Smooth muscle cell (in vitro differentiated cells): ENCODE measurements around the gene SLC25A5. TPM values are rescaled to one million over a fixed set of nuclear protein-coding genes. Genes with fewer than 3 reads are reported as not detected.

ENCODE experiments used
- DNase-seq: peaks from one replicate; lab custom pipeline; 2025; ENCODE audit not compliant: unreplicated experiment; lab: John Stamatoyannopoulos, UW
- H2AFZ ChIP-seq: fragments of 200-600 bp; sonication (generic); 2 replicates; pipeline ENCODE4 v1.6.0; 2016; ENCODE audit warnings: antibody characterized with exemption, low read depth, mild to moderate bottlenecking
- H3F3A ChIP-seq: fragments of 200-600 bp; sonication (generic); 2 replicates; pipeline ENCODE4 v1.6.0; 2017; ENCODE audit warnings: antibody characterized with exemption, low read depth
- H3K27ac ChIP-seq: fragments of 200-600 bp; sonication (generic); 2 replicates; pipeline ENCODE4 v1.5.1; 2016; ENCODE audit warnings: low read depth, mild to moderate bottlenecking
- H3K27me3 ChIP-seq: fragments of 200-600 bp; sonication (generic); 2 replicates; pipeline ENCODE4 v1.6.1; 2016; ENCODE audit warnings: low read depth, mild to moderate bottlenecking
- H3K36me3 ChIP-seq: fragments of 200-600 bp; sonication (generic); 2 replicates; pipeline ENCODE4 v1.5.1; 2016; ENCODE audit warnings: low read depth
- H3K4me1 ChIP-seq: fragments of 200-600 bp; sonication (generic); 2 replicates; pipeline ENCODE4 v1.5.1; 2016; ENCODE audit warnings: low read depth
- H3K4me2 ChIP-seq: fragments of 200-600 bp; sonication (generic); 2 replicates; pipeline ENCODE4 v1.6.0; 2016; ENCODE audit warnings: mild to moderate bottlenecking
- H3K4me3 ChIP-seq: fragments of 200-600 bp; sonication (generic); 2 replicates; pipeline ENCODE4 v1.5.1; 2016; ENCODE audit warnings: mild to moderate bottlenecking
- H3K79me2 ChIP-seq: fragments of 200-600 bp; sonication (generic); 2 replicates; pipeline ENCODE4 v1.6.0; 2016; ENCODE audit warnings: low read depth, mild to moderate bottlenecking
- H3K9ac ChIP-seq: fragments of 200-600 bp; sonication (generic); 2 replicates; pipeline ENCODE4 v1.6.0; 2016; ENCODE audit warnings: low read depth
- H3K9me3 ChIP-seq: fragments of 200-600 bp; sonication (generic); replicated peaks from 2 replicates; pipeline ENCODE4 v1.5.1; 2016; ENCODE audit warnings: low read depth
- H4K20me1 ChIP-seq: fragments of 200-600 bp; sonication (generic); 2 replicates; pipeline ENCODE4 v1.6.0; 2016; ENCODE audit warnings: low read depth
- WGBS: methylation state at CpG from one replicate; pipeline ENCODE4 v1.1.7; 2016; ENCODE audit warnings: low lambda C conversion rate; 5-methylcytosine and 5-hydroxymethylcytosine counted together
- polyA plus RNA-seq: library from polyadenylated mRNA; unstranded; fragments of >200 nt; fragmentation: Nextera tagmentation; extraction: Ambion mirVana; gene quantifications from 2 replicates; pipeline ENCODE4 v1.2.1, GENCODE V29; 2016
- total RNA-seq: library from RNA; depleted of rRNA; stranded (reverse); fragments of >200 nt; gene quantifications from 2 replicates; pipeline ENCODE4 v1.2.3, GENCODE V29; 2014
- TF ChIP-seq, protein P1 (sequence below): fragments of 200-600 bp; sonication (generic); IDR thresholded peaks from 2 replicates; pipeline ENCODE4 v1.5.1; 2017; ENCODE audit warnings: borderline replicate concordance, mild to moderate bottlenecking, antibody characterized with exemption; ENCODE audit not compliant: insufficient read depth, poor library complexity, severe bottlenecking

The SLC25A5 gene
- total and polyA plus RNA-seq, 2 experiments from 2014 or later, result 112 to 155 TPM

DNA sequence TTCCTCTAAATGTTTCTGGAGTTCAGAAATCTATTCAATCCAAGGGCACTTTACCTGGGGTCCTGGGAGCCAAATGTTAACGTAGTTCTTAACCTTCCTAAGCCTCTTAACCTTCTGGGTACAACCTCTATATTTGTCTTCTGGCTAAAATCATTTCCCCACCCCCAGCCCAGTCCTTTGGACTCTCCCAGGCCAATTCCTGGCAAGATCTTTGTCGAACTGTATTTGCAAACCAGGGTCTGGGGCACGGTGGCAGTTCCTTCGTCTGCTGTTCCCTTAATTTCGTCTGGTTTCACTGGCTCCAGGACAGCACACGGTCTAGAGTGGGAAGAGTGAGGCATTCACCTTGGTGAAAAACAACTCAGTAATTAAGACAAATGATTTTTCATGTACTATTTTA lies 811 bp upstream of the SLC25A5 start:
- no peaks in the 10 kb centered on the region for H3F3A ChIP-seq
- no peaks in the 10 kb centered on the region for H3K27me3 ChIP-seq
- TF ChIP-seq, protein P1, sequence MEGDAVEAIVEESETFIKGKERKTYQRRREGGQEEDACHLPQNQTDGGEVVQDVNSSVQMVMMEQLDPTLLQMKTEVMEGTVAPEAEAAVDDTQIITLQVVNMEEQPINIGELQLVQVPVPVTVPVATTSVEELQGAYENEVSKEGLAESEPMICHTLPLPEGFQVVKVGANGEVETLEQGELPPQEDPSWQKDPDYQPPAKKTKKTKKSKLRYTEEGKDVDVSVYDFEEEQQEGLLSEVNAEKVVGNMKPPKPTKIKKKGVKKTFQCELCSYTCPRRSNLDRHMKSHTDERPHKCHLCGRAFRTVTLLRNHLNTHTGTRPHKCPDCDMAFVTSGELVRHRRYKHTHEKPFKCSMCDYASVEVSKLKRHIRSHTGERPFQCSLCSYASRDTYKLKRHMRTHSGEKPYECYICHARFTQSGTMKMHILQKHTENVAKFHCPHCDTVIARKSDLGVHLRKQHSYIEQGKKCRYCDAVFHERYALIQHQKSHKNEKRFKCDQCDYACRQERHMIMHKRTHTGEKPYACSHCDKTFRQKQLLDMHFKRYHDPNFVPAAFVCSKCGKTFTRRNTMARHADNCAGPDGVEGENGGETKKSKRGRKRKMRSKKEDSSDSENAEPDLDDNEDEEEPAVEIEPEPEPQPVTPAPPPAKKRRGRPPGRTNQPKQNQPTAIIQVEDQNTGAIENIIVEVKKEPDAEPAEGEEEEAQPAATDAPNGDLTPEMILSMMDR, result no peak
- no peak for DNase-seq
- H3K4me1 ChIP-seq, result no peaks in the 10 kb centered on the region
- H3K27ac ChIP-seq, result no peak overlapping the region
- H4K20me1 ChIP-seq, result peaks cover 5% of the 10 kb centered on the region
- 77% methylated on average over 6 of the region's 6 CpGs for WGBS
- no peak overlapping the region for H2AFZ ChIP-seq
- H3K9me3 ChIP-seq, result no peaks in the 10 kb centered on the region
- H3K9ac ChIP-seq, result no peak overlapping the region
- H3K4me3 ChIP-seq, result no peak overlapping the region
- H3K4me2 ChIP-seq, result peak overlapping the region; percentile 87
- H3K36me3 ChIP-seq, result no peaks in the 10 kb centered on the region
- no peaks in the 10 kb centered on the region for H3K79me2 ChIP-seq

DNA sequence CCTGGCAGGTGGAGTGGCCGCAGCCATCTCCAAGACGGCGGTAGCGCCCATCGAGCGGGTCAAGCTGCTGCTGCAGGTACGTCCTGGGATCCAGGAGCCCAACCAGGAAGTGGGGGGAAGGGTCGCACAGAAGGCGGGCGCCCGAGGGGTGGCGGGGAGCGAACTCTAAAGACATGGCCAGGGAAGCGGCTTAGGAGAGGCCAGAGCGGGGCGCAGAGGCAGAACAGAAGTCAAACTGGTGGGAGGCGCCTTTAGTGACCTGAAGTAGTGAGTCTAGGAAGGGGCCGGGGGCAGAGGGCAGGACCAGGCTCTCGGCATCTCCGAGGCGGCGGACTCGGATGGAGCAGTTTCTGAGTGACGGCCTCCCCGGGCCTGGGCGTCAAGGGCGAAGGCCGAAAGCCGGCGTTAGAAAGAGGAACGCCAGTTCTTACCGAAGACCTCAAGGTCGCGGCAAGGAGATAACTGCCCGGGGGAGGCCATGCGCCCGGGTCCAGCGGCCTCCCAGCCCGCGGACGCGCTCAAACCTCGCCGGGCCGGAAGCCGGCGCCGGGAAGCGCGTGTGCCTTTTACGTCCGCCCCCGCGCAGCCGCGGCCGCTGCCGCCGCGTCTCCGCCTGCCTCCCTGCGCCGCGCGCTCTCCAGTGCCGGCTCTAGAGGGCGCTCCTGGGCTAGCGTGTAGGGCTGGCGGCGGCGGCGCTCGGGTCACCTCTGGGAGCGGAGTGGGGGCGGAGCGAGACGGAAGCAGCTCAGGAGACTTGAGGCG lies 488 bp downstream of the SLC25A5 start:
- no peaks in the 10 kb centered on the region for H3K9me3 ChIP-seq
- H3K9ac ChIP-seq, result peak overlapping the region; percentile 70
- peak overlapping the region; percentile 81 for H3K4me3 ChIP-seq
- H4K20me1 ChIP-seq, result peaks cover 5% of the 10 kb centered on the region
- TF ChIP-seq, protein P1, result peak; percentile 64
- no peaks in the 10 kb centered on the region for H3F3A ChIP-seq
- H3K27ac ChIP-seq, result peak overlapping the region; percentile 56
- no peaks in the 10 kb centered on the region for H3K79me2 ChIP-seq
- peak overlapping the region; percentile 60 for H2AFZ ChIP-seq
- no peaks in the 10 kb centered on the region for H3K4me1 ChIP-seq
- H3K36me3 ChIP-seq, result no peaks in the 10 kb centered on the region
- 29% methylated on average over 69 of the region's 78 CpGs for WGBS
- DNase-seq, result peak; percentile 39
- peak overlapping the region; percentile 87 for H3K4me2 ChIP-seq
- H3K27me3 ChIP-seq, result no peaks in the 10 kb centered on the region

GRCh38 chrX:119469313-119469635 lies 1.0 kb downstream of the SLC25A5 start:
- Histone ChIP-seq H3K4me1 (no peaks in the 10 kb centered on the region), H3K4me3 (peak overlapping the region; percentile 81), H3K79me2 (no peaks in the 10 kb centered on the region), H3K27me3 (no peaks in the 10 kb centered on the region), H3K9ac (no peak overlapping the region), H3K27ac (no peak overlapping the region), H3F3A (no peaks in the 10 kb centered on the region), H2AFZ (no peak overlapping the region), H3K9me3 (no peaks in the 10 kb centered on the region), H3K36me3 (no peaks in the 10 kb centered on the region), H3K4me2 (peak overlapping the region; percentile 87), H4K20me1 (peaks cover 5% of the 10 kb centered on the region)
- WGBS, result 32% methylated on average over 8 of the region's 8 CpGs
- no peak for DNase-seq
- TF ChIP-seq, protein P1, result no peak
